ENCODE results near the gene CDC14C.
"Not testable (repeated sequence)": the region's sequence is repeated elsewhere in the genome, so short reads cannot be mapped to it uniquely, and the experiment has no call there.

The CDC14C gene

GRCh38 chr7:48924433-48924832, at the start of gene CDC14C:
Gene CDC14C (plus strand): TSS chr7:48924547. CDS start chr7:48924673, 126 bp downstream.
- no peak within 1 kb of the TSS for H3K27ac ChIP-seq (ENCODE audit: low read depth, low read length)
- no peak within 1 kb of the TSS for H3K9ac ChIP-seq (ENCODE audit: low read depth in 1 of 2, low read length in 2 of 2)
- H3K4me1 ChIP-seq (ENCODE audit: control insufficient read depth in 1 of 2, insufficient read depth in 2 of 2, low read length in 2 of 2), result no peaks in the 10 kb centered on the region
- H3K36me3 ChIP-seq (ENCODE audit: control insufficient read depth in 1 of 2, insufficient read depth in 2 of 2, low read length in 2 of 2), result no peaks in the 10 kb centered on the region
- no peaks in the 10 kb centered on the region for H3K27me3 ChIP-seq (ENCODE audit: control insufficient read depth in 1 of 2, insufficient read depth in 2 of 2, low read length in 2 of 2)
- no peaks in the 10 kb centered on the region for H3K9me3 ChIP-seq (ENCODE audit: control insufficient read depth in 1 of 2, low read length in 2 of 2)
- no peak within 1 kb of the TSS for H3K4me3 ChIP-seq (ENCODE audit: low read depth in 1 of 2, low read length in 2 of 2)

GRCh38 chr7:48875045-48875916, 49.1 kb upstream of the CDC14C start:
- Histone ChIP-seq H3K4me3 (ENCODE audit: low read depth in 1 of 2, low read length in 2 of 2) (no peak overlapping the region), H3K9ac (ENCODE audit: low read depth in 1 of 2, low read length in 2 of 2) (no peak overlapping the region), H3K36me3 (ENCODE audit: control insufficient read depth in 1 of 2, insufficient read depth in 2 of 2, low read length in 2 of 2) (no peaks in the 10 kb centered on the region), H3K27ac (ENCODE audit: low read depth, low read length) (no peak overlapping the region), H3K27me3 (ENCODE audit: control insufficient read depth in 1 of 2, insufficient read depth in 2 of 2, low read length in 2 of 2) (no peaks in the 10 kb centered on the region), H3K9me3 (ENCODE audit: control insufficient read depth in 1 of 2, low read length in 2 of 2) (no peaks in the 10 kb centered on the region), H3K4me1 (ENCODE audit: control insufficient read depth in 1 of 2, insufficient read depth in 2 of 2, low read length in 2 of 2) (no peaks in the 10 kb centered on the region)

GRCh38 chr7:48876087-48876486, 48.3 kb upstream of the CDC14C start:
- no peak overlapping the region for H3K27ac ChIP-seq (ENCODE audit: low read depth, low read length)
- no peaks in the 10 kb centered on the region for H3K36me3 ChIP-seq (ENCODE audit: control insufficient read depth in 1 of 2, insufficient read depth in 2 of 2, low read length in 2 of 2)
- H3K9ac ChIP-seq (ENCODE audit: low read depth in 1 of 2, low read length in 2 of 2), result no peak overlapping the region
- no peaks in the 10 kb centered on the region for H3K9me3 ChIP-seq (ENCODE audit: control insufficient read depth in 1 of 2, low read length in 2 of 2)
- no peak overlapping the region for H3K4me3 ChIP-seq (ENCODE audit: low read depth in 1 of 2, low read length in 2 of 2)
- no peaks in the 10 kb centered on the region for H3K4me1 ChIP-seq (ENCODE audit: control insufficient read depth in 1 of 2, insufficient read depth in 2 of 2, low read length in 2 of 2)
- H3K27me3 ChIP-seq (ENCODE audit: control insufficient read depth in 1 of 2, insufficient read depth in 2 of 2, low read length in 2 of 2), result no peaks in the 10 kb centered on the region

- Histone ChIP-seq H3K36me3 (ENCODE audit: control insufficient read depth in 1 of 2, insufficient read depth in 2 of 2, low read length in 2 of 2) (no peaks in the 10 kb centered on the region), H3K9me3 (ENCODE audit: control insufficient read depth in 1 of 2, low read length in 2 of 2) (no peaks in the 10 kb centered on the region), H3K4me1 (ENCODE audit: control insufficient read depth in 1 of 2, insufficient read depth in 2 of 2, low read length in 2 of 2) (no peaks in the 10 kb centered on the region), H3K27me3 (ENCODE audit: control insufficient read depth in 1 of 2, insufficient read depth in 2 of 2, low read length in 2 of 2) (no peaks in the 10 kb centered on the region), H3K9ac (ENCODE audit: low read depth in 1 of 2, low read length in 2 of 2) (no peak overlapping the region), H3K27ac (ENCODE audit: low read depth, low read length) (no peak overlapping the region), H3K4me3 (ENCODE audit: low read depth in 1 of 2, low read length in 2 of 2) (no peak overlapping the region)
These were observed 43.5 kb upstream of the CDC14C start for GRCh38 chr7:48880851-48881250.

- no peak overlapping the region for H3K9ac ChIP-seq (ENCODE audit: low read depth in 1 of 2, low read length in 2 of 2)
These were observed 36.8 kb upstream of the CDC14C start for GRCh38 chr7:48887500-48887899.

GRCh38 chr7:48894574-48894973, 29.8 kb upstream of the CDC14C start:
- Histone ChIP-seq H3K27me3 (ENCODE audit: control insufficient read depth in 1 of 2, insufficient read depth in 2 of 2, low read length in 2 of 2) (no peaks in the 10 kb centered on the region), H3K4me3 (ENCODE audit: low read depth in 1 of 2, low read length in 2 of 2) (no peak overlapping the region), H3K9ac (ENCODE audit: low read depth in 1 of 2, low read length in 2 of 2) (no peak overlapping the region), H3K9me3 (ENCODE audit: control insufficient read depth in 1 of 2, low read length in 2 of 2) (peaks cover 4 to 21% of the 10 kb centered on the region in 2 donors), H3K36me3 (ENCODE audit: control insufficient read depth in 1 of 2, insufficient read depth in 2 of 2, low read length in 2 of 2) (no peaks in the 10 kb centered on the region), H3K4me1 (ENCODE audit: control insufficient read depth in 1 of 2, insufficient read depth in 2 of 2, low read length in 2 of 2) (no peaks in the 10 kb centered on the region), H3K27ac (ENCODE audit: low read depth, low read length) (no peak overlapping the region)

More at GRCh38 chr7:48887500-48887899, 36.8 kb upstream of the CDC14C start:
- Histone ChIP-seq H3K4me3 (ENCODE audit: low read depth in 1 of 2, low read length in 2 of 2) (no peak overlapping the region), H3K9me3 (ENCODE audit: control insufficient read depth in 1 of 2, low read length in 2 of 2) (peaks cover 7 to 25% of the 10 kb centered on the region in 2 donors), H3K4me1 (ENCODE audit: control insufficient read depth in 1 of 2, insufficient read depth in 2 of 2, low read length in 2 of 2) (no peaks in the 10 kb centered on the region), H3K36me3 (ENCODE audit: control insufficient read depth in 1 of 2, insufficient read depth in 2 of 2, low read length in 2 of 2) (no peaks in the 10 kb centered on the region), H3K27ac (ENCODE audit: low read depth, low read length) (no peak overlapping the region), H3K27me3 (ENCODE audit: control insufficient read depth in 1 of 2, insufficient read depth in 2 of 2, low read length in 2 of 2) (no peaks in the 10 kb centered on the region)

GRCh38 chr7:48899932-48900331, 24.4 kb upstream of the CDC14C start:
- Histone ChIP-seq H3K4me3 (ENCODE audit: low read depth in 1 of 2, low read length in 2 of 2) (no peak overlapping the region), H3K9ac (ENCODE audit: low read depth in 1 of 2, low read length in 2 of 2) (no peak overlapping the region), H3K4me1 (ENCODE audit: control insufficient read depth in 1 of 2, insufficient read depth in 2 of 2, low read length in 2 of 2) (no peaks in the 10 kb centered on the region), H3K9me3 (ENCODE audit: control insufficient read depth in 1 of 2, low read length in 2 of 2) (peaks cover 0 to 3% of the 10 kb centered on the region in 2 donors), H3K27ac (ENCODE audit: low read depth, low read length) (no peak overlapping the region), H3K27me3 (ENCODE audit: control insufficient read depth in 1 of 2, insufficient read depth in 2 of 2, low read length in 2 of 2) (no peaks in the 10 kb centered on the region), H3K36me3 (ENCODE audit: control insufficient read depth in 1 of 2, insufficient read depth in 2 of 2, low read length in 2 of 2) (no peaks in the 10 kb centered on the region)

- Histone ChIP-seq H3K36me3 (ENCODE audit: control insufficient read depth in 1 of 2, insufficient read depth in 2 of 2, low read length in 2 of 2) (no peaks in the 10 kb centered on the region), H3K27ac (ENCODE audit: low read depth, low read length) (no peak overlapping the region), H3K4me3 (ENCODE audit: low read depth in 1 of 2, low read length in 2 of 2) (no peak overlapping the region), H3K4me1 (ENCODE audit: control insufficient read depth in 1 of 2, insufficient read depth in 2 of 2, low read length in 2 of 2) (no peaks in the 10 kb centered on the region), H3K27me3 (ENCODE audit: control insufficient read depth in 1 of 2, insufficient read depth in 2 of 2, low read length in 2 of 2) (no peaks in the 10 kb centered on the region), H3K9ac (ENCODE audit: low read depth in 1 of 2, low read length in 2 of 2) (no peak overlapping the region), H3K9me3 (ENCODE audit: control insufficient read depth in 1 of 2, low read length in 2 of 2) (peaks cover 0 to 3% of the 10 kb centered on the region in 2 donors)
These were observed 22.4 kb upstream of the CDC14C start for GRCh38 chr7:48901966-48902365.

- Histone ChIP-seq H3K36me3 (ENCODE audit: control insufficient read depth in 1 of 2, insufficient read depth in 2 of 2, low read length in 2 of 2) (no peaks in the 10 kb centered on the region), H3K4me3 (ENCODE audit: low read depth in 1 of 2, low read length in 2 of 2) (no peak overlapping the region), H3K9me3 (ENCODE audit: control insufficient read depth in 1 of 2, low read length in 2 of 2) (peaks cover 0 to 5% of the 10 kb centered on the region in 2 donors), H3K27ac (ENCODE audit: low read depth, low read length) (no peak overlapping the region), H3K9ac (ENCODE audit: low read depth in 1 of 2, low read length in 2 of 2) (no peak overlapping the region), H3K4me1 (ENCODE audit: control insufficient read depth in 1 of 2, insufficient read depth in 2 of 2, low read length in 2 of 2) (no peaks in the 10 kb centered on the region), H3K27me3 (ENCODE audit: control insufficient read depth in 1 of 2, insufficient read depth in 2 of 2, low read length in 2 of 2) (no peaks in the 10 kb centered on the region)
These were observed 19.4 kb upstream of the CDC14C start for GRCh38 chr7:48904975-48905374.

GRCh38 chr7:48905686-48906085, 18.7 kb upstream of the CDC14C start:
- H3K27ac ChIP-seq (ENCODE audit: low read depth, low read length); H3K36me3 ChIP-seq (ENCODE audit: control insufficient read depth in 1 of 2, insufficient read depth in 2 of 2, low read length in 2 of 2); H3K4me3 ChIP-seq (ENCODE audit: low read depth in 1 of 2, low read length in 2 of 2); H3K9me3 ChIP-seq (ENCODE audit: control insufficient read depth in 1 of 2, low read length in 2 of 2); H3K4me1 ChIP-seq (ENCODE audit: control insufficient read depth in 1 of 2, insufficient read depth in 2 of 2, low read length in 2 of 2); H3K27me3 ChIP-seq (ENCODE audit: control insufficient read depth in 1 of 2, insufficient read depth in 2 of 2, low read length in 2 of 2); H3K9ac ChIP-seq (ENCODE audit: low read depth in 1 of 2, low read length in 2 of 2): not testable (repeated sequence)
